NT2/D1 (cell line): ENCODE data around the gene YAF2.

Experiments used
- SUZ12 ChIP-seq: IDR thresholded peaks from 2 replicates; pipeline ENCODE4 v1.6.1; 2011; ENCODE audit not compliant: insufficient read length, insufficient read depth; ENCODE audit errors: extremely low read depth
- YY1 ChIP-seq: IDR thresholded peaks from 2 replicates; pipeline ENCODE4 v1.6.1; 2011; ENCODE audit not compliant: insufficient read length, insufficient read depth

DNA sequence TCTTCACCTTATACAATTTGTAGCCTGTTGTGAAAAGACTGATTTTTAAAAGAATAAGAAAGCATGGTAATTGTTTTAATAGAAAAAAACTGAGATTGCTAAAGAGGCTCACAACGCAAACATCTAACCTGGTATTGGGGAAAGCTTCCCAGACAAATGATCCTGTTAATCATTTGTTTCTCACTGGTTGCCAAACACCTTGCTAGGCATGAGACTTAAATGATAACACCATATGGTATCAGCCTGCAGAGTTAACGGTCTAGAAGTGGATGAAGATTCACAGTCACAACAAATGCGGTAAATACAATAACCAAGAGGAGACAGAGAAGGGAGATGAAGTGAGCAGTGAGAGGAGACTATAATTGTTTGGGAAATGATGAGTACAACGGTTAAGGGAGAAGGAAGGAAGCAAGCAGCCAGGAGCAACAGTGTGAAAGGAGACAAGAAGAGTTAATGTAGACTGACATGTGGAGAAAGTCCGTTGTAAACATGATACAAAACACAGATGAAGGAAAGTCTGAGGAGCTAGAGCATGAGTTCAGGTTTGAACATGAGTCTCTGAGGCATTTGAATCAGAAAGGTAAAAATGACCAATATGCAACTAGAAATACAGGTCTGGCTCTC is 113.2 kb downstream of the YAF2 start:
- TF ChIP-seq YY1 (no peak), SUZ12 (no peak)
